Gastrocnemius medialis (tissue), 4 donors: Measurements from ENCODE around the gene YTHDC2.

ENCODE experiments used
- POLR2A ChIP-seq, 2 donors: fragments of 450-650 bp; IDR thresholded peaks; one replicate each; pipeline ENCODE4 v1.6.1; 2017; ENCODE audit warnings: antibody characterized with exemption in 2 of 2, mild to moderate bottlenecking in 2 of 2, moderate library complexity in 2 of 2
- TF ChIP-seq, protein P1 (sequence below), 5 experiments: fragments of 450-650 bp in 3 of 5; fragments of 200-600 bp in 2 of 5; sonication (generic) in 2 of 5; IDR thresholded peaks in 4 of 5; conservative IDR thresholded peaks in 1 of 5; 1 replicate in 4 of 5; 2 replicates in 1 of 5; pipeline ENCODE4 v1.5.1; 2016 to 2019; ENCODE audit warnings: antibody characterized with exemption in 5 of 5, mild to moderate bottlenecking in 3 of 5, moderate library complexity in 3 of 5

- TF ChIP-seq, protein P1, sequence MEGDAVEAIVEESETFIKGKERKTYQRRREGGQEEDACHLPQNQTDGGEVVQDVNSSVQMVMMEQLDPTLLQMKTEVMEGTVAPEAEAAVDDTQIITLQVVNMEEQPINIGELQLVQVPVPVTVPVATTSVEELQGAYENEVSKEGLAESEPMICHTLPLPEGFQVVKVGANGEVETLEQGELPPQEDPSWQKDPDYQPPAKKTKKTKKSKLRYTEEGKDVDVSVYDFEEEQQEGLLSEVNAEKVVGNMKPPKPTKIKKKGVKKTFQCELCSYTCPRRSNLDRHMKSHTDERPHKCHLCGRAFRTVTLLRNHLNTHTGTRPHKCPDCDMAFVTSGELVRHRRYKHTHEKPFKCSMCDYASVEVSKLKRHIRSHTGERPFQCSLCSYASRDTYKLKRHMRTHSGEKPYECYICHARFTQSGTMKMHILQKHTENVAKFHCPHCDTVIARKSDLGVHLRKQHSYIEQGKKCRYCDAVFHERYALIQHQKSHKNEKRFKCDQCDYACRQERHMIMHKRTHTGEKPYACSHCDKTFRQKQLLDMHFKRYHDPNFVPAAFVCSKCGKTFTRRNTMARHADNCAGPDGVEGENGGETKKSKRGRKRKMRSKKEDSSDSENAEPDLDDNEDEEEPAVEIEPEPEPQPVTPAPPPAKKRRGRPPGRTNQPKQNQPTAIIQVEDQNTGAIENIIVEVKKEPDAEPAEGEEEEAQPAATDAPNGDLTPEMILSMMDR (IDR thresholded peaks at IDR 0.05 in 4 of 5, conservative IDR thresholded peaks at IDR 0.05 in 1 of 5) = no peak
- TF ChIP-seq POLR2A (IDR thresholded peaks at IDR 0.05) = no peak
Observed at GRCh38 chr5:113523168-113523567, 9.7 kb downstream of the YTHDC2 start.
